ENCODE results near the gene TENT4A.

TENT4A gene

DNA sequence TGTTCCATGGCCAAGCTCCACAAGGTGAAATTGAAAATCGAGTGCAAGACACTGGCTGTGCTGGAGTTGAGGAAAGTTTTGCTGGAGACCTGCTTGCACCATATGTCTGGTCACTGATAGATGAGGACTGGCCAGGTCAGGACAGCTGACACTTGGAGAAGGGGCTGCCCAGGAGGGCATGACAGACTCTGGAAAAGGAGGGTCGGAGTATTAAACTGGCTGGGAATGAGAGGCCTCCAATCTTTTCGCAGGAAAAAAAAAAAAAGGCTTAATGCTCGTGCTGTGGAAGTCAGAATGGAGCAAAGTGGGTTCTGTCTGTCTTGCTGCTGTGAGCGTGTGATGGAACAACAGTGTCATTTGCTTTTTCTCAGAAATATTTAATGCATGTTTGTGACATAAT lies 5.5 kb downstream of the TENT4A start:
- DNase-seq = no peak

- no peak for DNase-seq
These were observed 6.2 kb downstream of the TENT4A start for GRCh38 chr5:6719417-6719816.

GRCh38 chr5:6719896-6720560 lies 6.8 kb downstream of the TENT4A start:
- no peak for DNase-seq

- no peak for DNase-seq
These were observed 7.3 kb downstream of the TENT4A start for GRCh38 chr5:6720561-6720921.

- DNase-seq = peak in 1 of 2 experiments; percentile 11
These were observed 8.2 kb downstream of the TENT4A start for GRCh38 chr5:6721442-6721841.

DNA sequence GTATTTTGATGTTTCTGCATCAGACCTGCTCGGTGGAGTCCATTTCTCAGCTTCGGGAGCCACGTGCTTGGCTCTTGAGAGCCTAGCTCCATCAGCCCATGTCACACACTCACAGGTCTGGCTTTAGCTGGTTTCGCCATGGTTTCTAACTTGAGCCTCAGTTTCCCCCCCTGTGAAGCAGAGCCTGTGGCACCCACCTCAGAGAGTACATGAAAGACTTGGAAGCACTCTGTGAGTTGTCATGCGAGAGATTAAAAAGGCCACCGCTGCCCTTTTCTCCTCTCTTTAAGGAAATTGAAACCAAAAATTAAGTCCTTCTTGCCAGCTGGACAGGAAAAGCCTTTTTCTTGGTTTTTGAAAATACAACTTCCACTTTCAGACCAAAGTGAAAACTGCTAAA lies 8.8 kb downstream of the TENT4A start:
- no peak for DNase-seq

DNA sequence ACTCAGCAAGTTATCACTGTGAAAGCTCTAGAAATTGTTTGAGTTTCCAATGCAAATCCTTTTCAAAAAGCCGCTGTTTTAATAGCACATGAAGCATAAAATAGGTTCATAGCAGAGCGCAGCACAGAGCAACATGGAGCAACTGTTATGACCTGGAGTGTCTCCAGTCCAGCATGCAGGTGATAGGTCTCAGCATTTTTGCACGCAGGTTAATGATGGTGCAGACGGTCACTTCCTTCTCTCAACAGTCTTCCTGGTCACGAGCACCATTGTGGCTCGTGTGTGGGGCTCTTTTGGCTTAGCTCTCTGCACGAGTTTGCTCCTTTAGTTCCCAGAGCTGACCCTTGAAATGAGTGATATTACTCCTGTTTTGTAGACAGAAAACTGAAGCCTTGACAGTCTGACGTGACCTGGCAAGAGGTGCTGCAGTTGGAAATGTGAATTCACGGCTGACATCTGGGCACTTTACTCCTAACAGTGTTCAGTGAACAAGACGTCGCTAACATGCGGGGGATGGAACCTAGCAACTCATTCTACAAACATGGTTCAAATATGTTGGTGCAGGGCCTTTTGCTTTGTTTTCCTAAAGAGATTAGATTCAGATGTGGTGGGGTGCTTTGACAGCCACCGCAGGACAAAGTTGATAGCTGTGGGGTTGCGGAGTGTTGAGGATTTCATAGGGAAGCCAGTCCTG lies 10.0 kb downstream of the TENT4A start:
- DNase-seq = no peak

- DNase-seq = no peak
These were observed 10.6 kb downstream of the TENT4A start for GRCh38 chr5:6723816-6724300.

DNA sequence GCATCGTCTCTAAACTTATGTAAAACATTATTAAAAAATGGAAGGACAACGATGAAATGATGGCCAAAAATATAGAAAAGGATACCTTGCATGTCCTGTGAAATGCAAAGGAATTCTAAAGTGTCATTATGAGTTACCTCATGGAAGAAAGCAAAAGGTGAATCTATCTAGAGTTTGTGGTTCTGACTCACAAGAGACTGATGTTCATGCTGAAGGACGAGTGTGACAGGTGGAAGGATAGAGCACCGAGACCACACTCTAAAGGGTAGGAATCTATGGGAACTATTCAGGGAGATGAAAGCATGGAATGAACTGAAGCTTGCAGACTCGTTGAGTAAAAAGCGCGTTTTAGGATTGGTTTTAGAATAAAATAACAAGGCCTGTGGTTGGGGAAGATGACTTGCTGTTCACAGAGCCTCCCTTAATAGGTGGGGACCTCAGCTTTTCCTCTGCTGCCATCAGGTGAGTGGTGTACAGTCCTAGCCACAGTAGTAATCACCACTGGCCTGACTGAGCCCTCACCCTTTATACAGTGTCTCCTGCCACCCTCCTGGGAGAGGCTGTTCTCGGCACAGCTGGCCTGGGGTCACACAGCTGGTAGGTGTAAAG lies 11.2 kb downstream of the TENT4A start:
- DNase-seq = no peak

DNA sequence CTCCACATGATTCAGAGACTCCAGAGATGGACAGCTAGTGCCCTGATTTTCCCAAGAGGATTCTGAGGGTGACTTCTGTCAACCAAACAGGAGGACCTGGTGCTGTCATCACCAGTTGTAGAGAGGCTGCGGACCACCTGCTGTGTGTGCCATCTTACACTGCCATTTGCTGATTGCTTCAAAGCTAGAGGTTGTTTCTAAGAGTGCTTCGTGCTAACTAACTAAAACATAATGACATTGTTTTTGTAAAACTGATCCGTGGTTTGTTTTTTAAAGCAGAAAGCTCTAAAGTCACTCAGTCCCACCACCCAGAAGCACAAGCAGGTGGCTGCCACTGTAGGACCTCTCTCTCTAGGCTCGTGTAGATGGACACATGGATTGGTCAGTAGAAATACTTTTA lies 12.2 kb downstream of the TENT4A start:
- DNase-seq = no peak

GRCh38 chr5:6726006-6726405 lies 12.8 kb downstream of the TENT4A start:
- DNase-seq = no peak

DNA sequence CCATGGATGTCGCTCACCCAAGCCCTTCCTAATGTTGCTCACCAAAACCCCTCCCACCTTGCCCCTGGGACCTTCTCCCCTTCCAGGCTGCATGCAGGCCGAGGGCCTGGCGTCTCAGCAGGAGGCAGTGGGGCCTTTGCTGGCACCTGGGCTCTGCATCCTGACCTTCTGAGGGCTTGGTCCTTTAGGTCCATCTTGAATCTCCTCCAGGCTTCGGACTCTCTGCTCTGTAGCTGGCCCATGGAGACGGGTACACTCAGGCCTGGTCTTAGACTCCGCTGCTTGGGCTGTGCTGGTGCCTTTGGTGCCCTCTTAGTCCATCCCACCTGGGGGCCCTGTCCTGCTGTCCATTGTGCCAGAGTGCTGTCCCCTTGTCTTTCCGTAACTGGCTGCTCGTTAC lies 14.0 kb downstream of the TENT4A start:
- DNase-seq = no peak

DNA sequence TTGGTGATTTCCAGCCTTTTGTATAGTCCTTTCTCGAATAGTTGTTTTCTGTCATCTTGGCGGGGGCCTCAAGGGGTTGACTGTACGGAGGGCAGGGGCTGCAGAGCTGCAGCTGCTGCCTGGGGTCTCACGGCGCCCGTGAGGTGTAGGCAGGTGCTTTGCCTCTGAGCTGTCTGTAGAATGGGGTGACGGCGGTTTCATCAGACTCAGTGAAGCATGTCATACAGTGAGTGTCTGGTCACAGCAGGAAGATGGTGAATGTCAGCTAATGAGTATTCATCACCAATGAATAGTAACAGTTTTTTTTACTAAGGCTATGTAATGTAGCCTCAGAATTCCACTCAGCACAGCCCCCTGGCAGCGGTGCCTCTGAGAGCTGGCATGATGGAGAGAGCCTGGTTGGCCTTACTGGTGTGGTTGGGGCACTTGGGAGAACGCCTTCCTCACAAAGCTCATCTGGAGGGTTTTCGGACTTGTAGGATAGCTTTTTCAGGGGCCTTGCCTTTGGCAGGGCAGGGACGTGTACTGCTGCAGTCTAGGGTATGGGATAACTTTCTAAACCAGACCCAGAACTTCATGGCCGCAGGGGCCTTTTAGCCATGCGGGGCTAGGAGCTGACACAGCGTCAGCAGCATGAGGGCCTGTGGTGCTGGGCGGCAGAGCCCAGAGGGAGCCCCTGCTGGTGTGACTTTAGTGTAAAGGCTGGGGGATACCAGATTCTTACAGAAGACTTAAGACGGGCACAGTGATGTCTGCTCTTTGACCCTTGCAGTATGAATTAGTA lies 15.0 kb downstream of the TENT4A start:
- peak; percentile 28 to 71 for DNase-seq

- no peak for DNase-seq
These were observed 15.6 kb downstream of the TENT4A start for GRCh38 chr5:6728795-6729183.

- DNase-seq = peak in 1 of 2 experiments; percentile 49
These were observed 16.4 kb downstream of the TENT4A start for GRCh38 chr5:6729386-6730310.

GRCh38 chr5:6730407-6730806 lies 17.2 kb downstream of the TENT4A start:
- peak; percentile 55 for DNase-seq

- DNase-seq = peak in 1 of 2 experiments; percentile 36
These were observed 17.6 kb downstream of the TENT4A start for GRCh38 chr5:6730807-6731206.

- no peak for DNase-seq
These were observed 18.4 kb downstream of the TENT4A start for GRCh38 chr5:6731465-6732237.

GRCh38 chr5:6732634-6733410 lies 19.6 kb downstream of the TENT4A start:
- DNase-seq = no peak

DNA sequence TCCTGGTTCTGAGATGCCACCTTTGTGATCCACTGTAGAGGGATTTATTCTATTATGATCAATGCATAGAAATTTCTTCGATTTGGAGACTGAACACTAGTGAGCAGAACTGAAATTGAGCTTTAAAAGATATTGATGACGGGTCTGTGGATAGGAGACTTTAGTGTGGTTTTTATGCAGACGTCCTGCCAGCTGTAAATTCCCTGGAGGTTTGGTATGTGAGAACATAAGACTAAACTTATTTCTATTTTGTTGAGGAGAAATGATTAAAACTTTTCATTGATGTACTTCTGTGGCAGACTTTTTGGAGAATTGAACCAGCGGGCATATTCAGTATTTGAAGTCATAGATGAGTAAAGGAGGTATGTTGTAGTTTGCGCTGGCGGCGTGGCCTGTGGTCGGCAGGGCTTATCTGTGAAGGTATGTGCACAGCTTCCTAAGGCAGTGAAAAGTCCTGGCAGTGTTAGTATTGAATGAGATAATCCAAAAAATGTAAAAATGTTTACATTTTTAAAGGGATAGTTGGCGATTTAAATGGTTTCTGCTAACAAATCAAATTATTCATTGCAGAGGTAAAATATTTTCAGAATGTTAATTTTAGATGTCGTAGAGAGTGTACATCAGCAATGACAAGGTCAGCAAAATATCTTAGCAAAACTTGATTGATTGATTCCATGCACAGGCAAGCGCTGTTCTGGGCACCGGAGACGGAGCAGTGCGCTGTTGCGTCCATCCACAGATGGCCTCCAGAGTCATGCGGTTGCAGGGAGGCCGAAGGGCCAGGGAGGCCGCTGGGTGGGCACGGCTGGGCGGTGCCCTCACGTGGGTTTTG lies 20.4 kb downstream of the TENT4A start:
- no peak for DNase-seq
